Spleen (tissue), 11 donors: Measurements from ENCODE around the gene WT1. TPM values are rescaled to one million over a fixed set of nuclear protein-coding genes. Genes with fewer than 3 reads are reported as not detected.
"Not testable (repeated sequence)": the region's sequence is repeated elsewhere in the genome, so short reads cannot be mapped to it uniquely, and the experiment has no call there.

Experiments used
- DNase-seq: peaks from one replicate; pipeline ENCODE4 v3.0.0-alpha.2; 2020
- H3K27ac ChIP-seq, 8 donors: fragments of 200-600 bp; sonication (generic) in 7 of 8; 1 replicate in 4 of 8; 2 replicates in 4 of 8; pipeline versions ENCODE4 v1.5.0 to v1.8.0; 2016 to 2021; ENCODE audit warnings: inconsistent platforms in 4 of 8, mild to moderate bottlenecking in 4 of 8, moderate library complexity in 1 of 8
- H3K27me3 ChIP-seq, 7 donors: fragments of 200-600 bp; sonication (generic) in 6 of 7; replicated peaks in 1 of 7; 1 replicate in 4 of 7; 2 replicates in 3 of 7; pipeline versions ENCODE4 v1.5.0 to v1.8.0; 2016 to 2021; ENCODE audit warnings: inconsistent platforms in 3 of 7, mild to moderate bottlenecking in 1 of 7
- H3K36me3 ChIP-seq, 6 donors: fragments of 200-600 bp; sonication (generic) in 5 of 6; 1 replicate in 4 of 6; 2 replicates in 2 of 6; pipeline versions ENCODE4 v1.5.0 to v1.8.0; 2016 to 2021; ENCODE audit warnings: inconsistent platforms in 2 of 6
- H3K4me1 ChIP-seq, 6 donors: fragments of 200-600 bp; sonication (generic) in 5 of 6; 1 replicate in 3 of 6; 2 replicates in 3 of 6; pipeline versions ENCODE4 v1.5.0 to v1.8.0; 2016 to 2021; ENCODE audit warnings: inconsistent platforms in 3 of 6
- H3K4me3 ChIP-seq, 8 donors: fragments of 200-600 bp; sonication (generic) in 7 of 8; 1 replicate in 4 of 8; 2 replicates in 4 of 8; pipeline versions ENCODE4 v1.5.0 to v1.8.0; 2016 to 2021; ENCODE audit warnings: inconsistent platforms in 4 of 8, mild to moderate bottlenecking in 4 of 8, moderate library complexity in 2 of 8
- H3K9me3 ChIP-seq, 8 donors: fragments of 200-600 bp; sonication (generic) in 7 of 8; 1 replicate in 4 of 8; 2 replicates in 4 of 8; pipeline versions ENCODE4 v1.5.0 to v1.8.0; 2016 to 2021; ENCODE audit warnings: inconsistent platforms in 4 of 8
- POLR2A ChIP-seq, 3 donors: fragments of 450-650 bp; IDR thresholded peaks; one replicate each; pipeline ENCODE4 v1.5.1; 2017; ENCODE audit warnings: antibody characterized with exemption in 3 of 3, mild to moderate bottlenecking in 1 of 3
- POLR2AphosphoS5 ChIP-seq, 3 donors: sonication (generic); formaldehyde crosslinking; IDR thresholded peaks; one replicate each; pipeline ENCODE4 v1.5.1; 2017; ENCODE audit warnings: antibody characterized with exemption in 3 of 3
- WGBS, 5 donors: extraction: QIAGEN DNeasy Blood & Tissue Kit in 3 of 5; methylation state at CpG; one replicate each; pipeline versions ENCODE4 v1.1.5 to v1.1.7; 2013 to 2018; 5-methylcytosine and 5-hydroxymethylcytosine counted together
- intact Hi-C: fragments of 100-400 bp; cut with DNase I; formaldehyde crosslinking; loops from one replicate; pipeline ENCODE4 v1.15.0; 2023; ENCODE audit warnings: low total_unique reads
- polyA plus RNA-seq, 3 donors: library from polyadenylated mRNA; stranded (reverse); fragments of 200-250 nt; gene quantifications; one replicate each; pipeline ENCODE4 v1.2.1, GENCODE V29; 2013
- total RNA-seq, 7 donors: library from RNA; depleted of rRNA in 3 of 7; stranded (reverse); fragments of >200 nt in 3 of 7; fragmentation: NEBNext Ultra II Directional in 4 of 7; extraction: Animal tissue kit (Norgen Biotek cat#: 25700) in 4 of 7; gene quantifications; one replicate each; pipeline versions ENCODE4 v1.1.0 to v1.2.1, GENCODE V29; 2016 to 2021
- TF ChIP-seq, protein P1 (sequence below), 11 experiments: fragments of 200-600 bp in 7 of 11; fragments of 450-650 bp in 4 of 11; sonication (generic) in 4 of 11; IDR thresholded peaks in 8 of 11; conservative IDR thresholded peaks in 3 of 11; 1 replicate in 7 of 11; 2 replicates in 4 of 11; pipeline versions ENCODE4 v1.4.0 to v1.8.0; 2016 to 2021; ENCODE audit warnings: antibody characterized with exemption in 11 of 11, inconsistent platforms in 4 of 11, mild to moderate bottlenecking in 1 of 11
- donor health status: healthy with polysubstance abuse.
- donor health status: DM: no; HTN: no; CAD: no; lungs with moderate emphysema.
- donor health status: DM: no; HTN: no; CAD: no.
- donor health status: Bipolar disorder and iron deficiency.
- donor health status: healthy.
- donor health status: DM: no; HTN: no; CAD: no.
- donor health status: DM: yes; HTN: yes; CAD: no.

The WT1 gene
- total and polyA plus RNA-seq, 10 donors = 1.6 to 53.0 (median 26.8) TPM

DNA sequence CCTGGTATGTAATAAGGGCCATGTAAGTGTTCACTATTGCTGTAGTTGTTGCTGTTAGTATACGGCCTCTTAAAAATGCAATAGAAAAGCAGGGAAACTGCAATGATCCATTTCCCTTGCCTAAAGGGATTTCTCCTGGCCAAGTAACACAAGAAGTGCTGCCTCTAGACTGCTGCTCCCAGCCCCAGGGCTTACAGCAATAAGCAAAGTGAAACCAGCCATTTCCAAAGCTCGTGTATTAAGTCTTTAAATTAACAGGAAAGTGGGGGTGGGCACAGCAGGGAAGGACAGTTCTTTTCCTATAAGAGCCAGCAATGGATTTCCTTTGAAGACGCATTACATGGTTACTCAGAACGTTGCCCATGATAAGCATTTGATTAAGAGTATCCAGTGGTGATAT, 36.9 kb upstream of the WT1 start:
- no peak for DNase-seq
- H3K27me3 ChIP-seq = no peaks in the 10 kb centered on the region
- WGBS, 5 donors = 50 to 71% (median 60%) methylated on average over 4 of the region's 4 CpGs
- H3K36me3 ChIP-seq = no peaks in the 10 kb centered on the region
- H3K9me3 ChIP-seq = no peaks in the 10 kb centered on the region
- TF ChIP-seq POLR2AphosphoS5 (IDR thresholded peaks at IDR 0.05) = no peak
- no peak for TF ChIP-seq POLR2A (IDR thresholded peaks at IDR 0.05)
- TF ChIP-seq, protein P1, sequence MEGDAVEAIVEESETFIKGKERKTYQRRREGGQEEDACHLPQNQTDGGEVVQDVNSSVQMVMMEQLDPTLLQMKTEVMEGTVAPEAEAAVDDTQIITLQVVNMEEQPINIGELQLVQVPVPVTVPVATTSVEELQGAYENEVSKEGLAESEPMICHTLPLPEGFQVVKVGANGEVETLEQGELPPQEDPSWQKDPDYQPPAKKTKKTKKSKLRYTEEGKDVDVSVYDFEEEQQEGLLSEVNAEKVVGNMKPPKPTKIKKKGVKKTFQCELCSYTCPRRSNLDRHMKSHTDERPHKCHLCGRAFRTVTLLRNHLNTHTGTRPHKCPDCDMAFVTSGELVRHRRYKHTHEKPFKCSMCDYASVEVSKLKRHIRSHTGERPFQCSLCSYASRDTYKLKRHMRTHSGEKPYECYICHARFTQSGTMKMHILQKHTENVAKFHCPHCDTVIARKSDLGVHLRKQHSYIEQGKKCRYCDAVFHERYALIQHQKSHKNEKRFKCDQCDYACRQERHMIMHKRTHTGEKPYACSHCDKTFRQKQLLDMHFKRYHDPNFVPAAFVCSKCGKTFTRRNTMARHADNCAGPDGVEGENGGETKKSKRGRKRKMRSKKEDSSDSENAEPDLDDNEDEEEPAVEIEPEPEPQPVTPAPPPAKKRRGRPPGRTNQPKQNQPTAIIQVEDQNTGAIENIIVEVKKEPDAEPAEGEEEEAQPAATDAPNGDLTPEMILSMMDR (IDR thresholded peaks at IDR 0.05 in 8 of 11, conservative IDR thresholded peaks at IDR 0.05 in 3 of 11) = no peak
- no peak overlapping the region for H3K4me3 ChIP-seq
- H3K27ac ChIP-seq = no peak overlapping the region
- intact Hi-C loops = no loop called here
- H3K4me1 ChIP-seq = no peaks in the 10 kb centered on the region

DNA sequence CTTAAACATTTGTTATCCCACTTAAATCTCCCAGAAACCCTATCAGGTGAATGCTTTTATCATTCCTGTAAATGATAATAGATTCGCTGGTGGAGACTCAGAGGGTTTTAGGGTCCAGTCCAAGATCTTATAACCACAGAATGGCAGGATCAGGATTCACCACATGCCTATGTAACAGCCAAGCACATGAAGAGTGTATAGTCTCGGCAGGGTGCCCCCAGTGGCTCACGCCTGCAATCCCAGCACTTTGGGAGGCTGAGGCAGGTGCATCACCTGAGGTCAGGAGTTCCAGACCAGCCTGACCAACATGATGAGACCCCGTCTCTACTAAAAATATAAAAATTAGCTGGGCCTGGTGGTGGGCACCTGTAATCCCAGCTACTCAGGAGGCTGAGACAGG, 36.2 kb upstream of the WT1 start:
- 78 to 90% (median 83%) methylated on average over 4 of the region's 4 CpGs for WGBS, 5 donors
- H3K9me3 ChIP-seq, H3K4me3 ChIP-seq, H3K27ac ChIP-seq, H3K4me1 ChIP-seq, H3K27me3 ChIP-seq, H3K36me3 ChIP-seq, intact Hi-C loops, DNase-seq: not testable (repeated sequence)

DNA sequence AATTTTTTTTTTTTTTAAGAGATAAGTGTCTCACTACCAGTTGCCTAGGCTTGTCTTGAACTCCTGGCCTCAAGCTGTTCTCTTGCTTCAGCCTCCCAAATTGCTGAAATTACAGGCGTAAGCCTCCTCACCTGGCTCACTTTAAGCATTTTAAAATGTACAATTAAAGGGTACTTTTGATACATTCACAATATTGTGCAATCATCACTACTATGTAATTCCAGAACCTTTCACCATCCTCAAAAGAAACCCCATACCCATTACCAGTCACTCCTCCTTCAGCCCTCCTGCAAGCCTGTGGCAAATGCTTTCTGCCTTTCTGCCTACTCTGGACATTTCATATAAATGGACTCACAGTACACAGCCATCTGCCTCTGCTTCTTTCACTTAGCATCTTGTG, 34.5 kb upstream of the WT1 start:
- WGBS, 5 donors = 85 to 100% (median 90%) methylated on average over 1 of the region's 1 CpG
- Histone ChIP-seq H3K4me3 (no peak overlapping the region), H3K4me1 (no peaks in the 10 kb centered on the region), H3K36me3 (no peaks in the 10 kb centered on the region), H3K27me3 (no peaks in the 10 kb centered on the region), H3K27ac (no peak overlapping the region), H3K9me3 (no peaks in the 10 kb centered on the region)
- intact Hi-C loops = no loop called here
- TF ChIP-seq POLR2A (IDR thresholded peaks at IDR 0.05) (no peak), POLR2AphosphoS5 (IDR thresholded peaks at IDR 0.05) (no peak)
- TF ChIP-seq, protein P1 (IDR thresholded peaks at IDR 0.05 in 8 of 11, conservative IDR thresholded peaks at IDR 0.05 in 3 of 11) = no peak
- DNase-seq = no peak

DNA sequence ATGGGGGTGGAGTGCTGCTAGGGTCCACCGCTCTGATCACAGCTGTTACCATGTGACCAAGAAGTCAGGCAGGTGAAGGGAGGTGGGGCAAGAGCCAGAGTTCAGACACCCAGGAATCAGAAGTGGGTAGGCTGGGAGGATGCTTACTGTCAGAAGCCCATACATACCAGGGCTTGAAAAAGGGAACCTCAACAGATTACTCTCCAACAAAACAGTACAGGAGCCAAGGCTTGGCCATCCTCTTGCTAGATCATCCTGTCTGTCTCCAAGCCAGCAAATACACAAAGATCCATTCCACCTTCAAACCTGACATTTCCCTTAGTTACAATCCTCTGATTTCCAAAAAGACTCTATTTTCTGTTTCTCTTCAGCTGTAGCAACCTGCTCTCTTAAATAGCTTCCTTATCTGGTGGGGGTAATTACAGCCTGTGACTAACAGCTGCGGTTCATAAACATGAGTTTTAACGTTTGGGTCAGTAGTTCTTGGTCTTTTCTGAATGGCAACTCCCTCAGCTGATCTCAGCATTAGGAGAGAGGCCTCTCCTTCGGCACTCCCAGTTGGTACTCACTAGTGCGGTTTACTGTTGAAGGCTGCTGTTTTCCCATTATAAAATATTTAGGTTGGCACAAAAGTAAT, 31.1 kb upstream of the WT1 start:
- Histone ChIP-seq H3K9me3 (no peaks in the 10 kb centered on the region), H3K4me3 (no peak overlapping the region), H3K36me3 (no peaks in the 10 kb centered on the region), H3K27me3 (no peaks in the 10 kb centered on the region), H3K4me1 (no peaks in the 10 kb centered on the region), H3K27ac (no peak overlapping the region)
- no peak for DNase-seq
- TF ChIP-seq, protein P1 (IDR thresholded peaks at IDR 0.05 in 8 of 11, conservative IDR thresholded peaks at IDR 0.05 in 3 of 11) = no peak
- TF ChIP-seq POLR2A (IDR thresholded peaks at IDR 0.05) = no peak
- no peak for TF ChIP-seq POLR2AphosphoS5 (IDR thresholded peaks at IDR 0.05)
- intact Hi-C loops = no loop called here
- WGBS, 5 donors = 54 to 72% (median 67%) methylated on average over 5 of the region's 5 CpGs

DNA sequence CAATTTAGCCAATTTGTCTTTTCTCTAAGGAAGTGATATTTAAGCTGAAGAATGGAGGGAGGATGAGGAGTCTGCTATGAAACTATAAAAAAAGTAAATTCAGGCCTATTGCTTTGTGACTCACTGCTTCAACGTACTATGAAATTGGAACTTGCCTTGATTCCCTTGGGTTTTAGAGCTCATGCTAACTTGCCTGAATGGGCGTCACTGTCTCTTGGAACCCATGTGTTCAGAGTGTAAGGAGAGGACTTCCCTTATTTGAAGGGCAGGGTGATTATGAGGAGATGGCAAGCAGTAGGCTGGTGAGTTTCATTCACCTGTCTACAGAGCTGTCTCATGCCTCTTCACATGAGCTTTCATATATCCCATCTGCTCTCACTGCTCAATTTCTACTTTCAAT, 28.7 kb upstream of the WT1 start:
- intact Hi-C loops = no loop called here
- Histone ChIP-seq H3K36me3 (no peaks in the 10 kb centered on the region), H3K9me3 (no peaks in the 10 kb centered on the region), H3K27me3 (no peaks in the 10 kb centered on the region), H3K4me3 (no peak overlapping the region), H3K27ac (no peak overlapping the region), H3K4me1 (no peaks in the 10 kb centered on the region)
- TF ChIP-seq, protein P1 (IDR thresholded peaks at IDR 0.05 in 8 of 11, conservative IDR thresholded peaks at IDR 0.05 in 3 of 11) = no peak
- TF ChIP-seq POLR2AphosphoS5 (IDR thresholded peaks at IDR 0.05) (no peak), POLR2A (IDR thresholded peaks at IDR 0.05) (no peak)
- 67 to 78% (median 74%) methylated on average over 2 of the region's 2 CpGs for WGBS, 5 donors
- no peak for DNase-seq
